GM12865 (cell line): ENCODE measurements around the gene PSAPL1.

Experiments used
- DNase-seq: peaks from one replicate; pipeline ENCODE4 v3.0.0; 2010; ENCODE audit warnings: low read depth
- H3K4me3 ChIP-seq: 2 replicates; pipeline ENCODE4 v1.5.1; 2011; ENCODE audit warnings: mild to moderate bottlenecking, low read depth, low read length, control low read depth
- CTCF ChIP-seq: IDR thresholded peaks from 2 replicates; pipeline ENCODE4 v1.5.1; 2011; ENCODE audit warnings: low read length, control low read depth, low read depth, inconsistent platforms; ENCODE audit not compliant: insufficient read depth; ENCODE audit errors: missing control alignments

The PSAPL1 gene

DNA sequence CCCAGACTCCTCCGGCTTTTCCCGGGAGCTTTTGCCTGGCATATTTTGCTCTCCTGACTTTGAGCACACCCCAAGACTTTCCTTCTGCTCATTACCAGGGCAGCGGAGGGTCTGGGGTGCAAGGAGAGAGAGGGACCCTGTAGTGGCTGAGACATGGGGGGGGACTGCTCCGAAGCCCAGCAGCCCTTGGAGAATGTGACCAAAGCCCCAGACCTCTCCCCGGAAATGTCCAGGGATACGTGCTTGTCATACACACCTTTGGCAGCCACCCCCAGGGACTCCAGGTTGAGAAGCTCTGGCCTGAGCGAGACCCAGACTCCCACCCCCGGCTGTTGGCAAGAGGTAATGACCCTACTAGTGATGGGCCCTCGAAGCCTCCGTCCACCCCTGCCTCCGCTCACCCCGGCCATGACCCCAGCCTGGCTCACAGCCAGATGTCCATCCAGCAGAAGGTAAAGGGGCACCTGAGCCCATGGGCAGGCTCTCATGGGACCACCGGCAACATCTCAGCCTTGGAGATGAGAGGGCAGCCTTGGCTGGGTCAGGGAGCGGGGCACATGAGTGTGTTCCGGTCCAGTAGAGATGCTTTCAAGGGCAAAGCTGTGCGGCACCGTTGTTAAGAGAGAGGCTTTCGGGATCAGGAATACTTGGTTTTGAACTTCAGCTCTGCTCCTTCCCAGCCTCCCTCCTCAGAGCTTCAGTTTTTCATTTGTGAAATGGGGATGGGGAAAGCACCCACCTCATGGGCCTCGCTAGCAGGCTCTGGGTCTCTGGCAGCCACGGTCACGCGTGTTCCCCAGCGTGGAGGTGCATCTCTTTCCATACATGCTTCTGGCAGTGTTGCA lies 2.0 kb downstream of the PSAPL1 start:
- no peak overlapping the region for H3K4me3 ChIP-seq
- DNase-seq = no peak
- TF ChIP-seq CTCF = no peak

DNA sequence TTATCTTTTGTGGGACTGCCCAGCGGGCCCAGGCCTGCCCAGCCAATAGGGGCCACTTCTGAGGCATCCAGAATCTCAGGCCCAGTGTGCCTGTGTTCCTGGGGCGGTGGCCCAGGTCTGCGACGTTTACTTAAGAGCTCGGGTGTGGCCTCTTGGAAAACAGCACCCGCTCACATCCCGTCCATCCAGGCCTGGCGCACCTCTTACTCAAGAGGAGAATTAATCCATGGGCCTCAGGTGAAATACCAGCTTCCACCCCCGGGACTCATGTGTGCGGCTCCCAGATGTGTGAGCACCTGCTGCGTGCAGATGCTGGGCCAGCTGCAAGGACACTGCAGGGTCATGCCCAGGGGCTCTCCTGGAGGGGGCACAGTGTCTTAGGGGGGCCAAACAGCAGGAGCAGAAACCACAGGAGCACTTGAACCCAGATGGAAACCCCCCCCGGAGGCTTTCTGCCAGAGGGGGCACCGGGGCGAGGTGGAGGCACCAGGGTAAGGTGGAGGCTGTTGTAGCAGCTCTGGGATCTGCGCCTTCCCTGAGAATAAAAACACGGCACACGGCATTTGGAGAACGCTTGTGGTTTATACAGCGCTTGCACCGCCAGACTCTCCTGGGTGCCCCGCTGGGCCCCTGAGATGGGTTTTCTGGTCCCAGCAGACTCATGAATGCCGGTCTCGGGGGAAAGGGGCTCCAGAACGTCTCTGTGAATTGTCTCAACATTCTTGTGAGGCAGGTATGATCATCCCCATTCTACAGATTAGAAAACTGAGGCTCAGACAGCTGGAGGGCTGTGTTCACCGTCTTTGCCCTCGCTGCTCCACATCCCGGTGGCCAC lies 2.8 kb downstream of the PSAPL1 start:
- TF ChIP-seq CTCF = no peak
- DNase-seq = no peak
- H3K4me3 ChIP-seq = no peak overlapping the region

- no peak overlapping the region for H3K4me3 ChIP-seq
- TF ChIP-seq CTCF = no peak
- DNase-seq = no peak
Measured at GRCh38 chr4:7430965-7431695, 3.6 kb downstream of the PSAPL1 start.

DNA sequence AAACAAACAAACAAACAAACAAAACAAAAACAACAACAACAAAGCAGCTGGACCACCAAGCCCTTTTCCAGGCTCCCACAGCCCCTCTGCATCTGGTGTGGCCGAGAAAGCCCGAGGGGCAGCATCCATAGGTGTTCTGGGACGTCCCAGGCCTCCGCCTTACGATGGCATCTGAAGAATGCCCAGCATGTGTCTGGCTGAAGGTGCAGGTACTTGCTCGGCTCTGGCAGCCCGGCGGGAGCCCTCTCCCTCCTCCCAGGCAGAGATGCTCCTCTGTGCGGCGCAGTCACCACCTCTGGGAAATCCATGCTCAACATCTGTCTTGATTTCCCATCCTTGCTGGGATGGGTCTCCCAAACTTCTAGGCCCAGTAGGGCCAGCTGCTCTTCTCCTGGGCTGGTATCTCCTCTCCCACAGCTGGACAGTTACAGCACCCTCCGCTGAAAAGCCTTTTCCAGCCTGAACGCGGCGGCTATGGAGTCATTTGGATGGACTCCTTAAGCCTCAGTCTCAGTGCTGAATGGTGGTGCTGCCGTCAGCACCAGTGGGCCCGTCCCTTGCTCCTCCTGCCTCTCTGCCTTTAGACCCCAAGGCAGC lies 4.3 kb downstream of the PSAPL1 start:
- DNase-seq = no peak
- no peak for TF ChIP-seq CTCF
- no peak overlapping the region for H3K4me3 ChIP-seq

DNA sequence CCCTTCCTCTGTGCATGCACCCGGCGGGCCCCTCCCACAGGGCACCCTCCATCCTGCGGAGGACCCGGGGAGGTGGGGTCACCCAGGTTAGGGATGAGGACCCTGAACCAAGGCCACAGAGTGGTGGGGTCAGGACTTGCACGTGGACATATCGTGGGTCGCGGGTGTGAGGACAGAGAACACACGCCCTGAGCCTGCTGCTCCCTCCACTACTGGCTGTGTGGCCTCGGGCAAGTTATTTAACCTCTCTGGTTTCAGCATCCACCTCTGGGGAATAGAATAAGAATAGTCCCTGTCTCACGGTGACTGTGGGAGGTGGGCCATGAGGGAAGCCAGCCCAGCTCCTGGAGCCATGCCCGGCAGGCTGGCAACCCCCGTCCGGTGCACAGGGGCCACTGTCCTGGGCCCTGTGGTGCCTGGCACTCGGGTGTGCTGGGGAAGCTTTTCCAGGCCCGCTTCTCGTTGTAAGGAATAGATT lies 5.1 kb downstream of the PSAPL1 start:
- no peak for TF ChIP-seq CTCF
- H3K4me3 ChIP-seq = no peak overlapping the region
- DNase-seq = no peak

DNA sequence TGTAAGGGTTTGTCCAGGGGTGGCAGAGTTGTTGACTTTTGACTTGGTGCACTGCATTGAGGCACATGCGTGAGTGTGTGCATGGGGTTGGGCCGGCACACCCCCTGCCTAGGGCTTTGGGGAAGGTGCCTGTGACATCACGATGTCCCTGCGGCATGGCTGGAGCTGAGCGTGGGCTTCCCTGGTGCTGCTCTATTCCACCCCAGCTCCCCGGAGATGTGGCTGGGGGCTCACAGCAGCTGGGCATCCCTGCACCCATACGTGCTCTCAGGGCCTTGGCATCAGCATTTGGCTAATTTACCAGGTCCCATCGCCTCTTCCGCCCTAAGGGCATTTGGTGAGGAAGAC lies 5.7 kb downstream of the PSAPL1 start:
- DNase-seq = no peak
- H3K4me3 ChIP-seq = no peak overlapping the region
- no peak for TF ChIP-seq CTCF
